A549 treated with Mapracorat at 1 μM for 4 hours (cell line): ENCODE data around the gene CACNG3. TPM values are rescaled to one million over a fixed set of nuclear protein-coding genes. Genes with fewer than 3 reads are reported as not detected.

Experiments used
- total RNA-seq: library from RNA; stranded (reverse); fragments of 200-300 nt; extraction: Qiagen RNA extraction; gene quantifications from 5 replicates; pipeline ENCODE4 v1.2.3, GENCODE V29; 2022

Gene CACNG3
- not detected in 5 replicates for total RNA-seq

DNA sequence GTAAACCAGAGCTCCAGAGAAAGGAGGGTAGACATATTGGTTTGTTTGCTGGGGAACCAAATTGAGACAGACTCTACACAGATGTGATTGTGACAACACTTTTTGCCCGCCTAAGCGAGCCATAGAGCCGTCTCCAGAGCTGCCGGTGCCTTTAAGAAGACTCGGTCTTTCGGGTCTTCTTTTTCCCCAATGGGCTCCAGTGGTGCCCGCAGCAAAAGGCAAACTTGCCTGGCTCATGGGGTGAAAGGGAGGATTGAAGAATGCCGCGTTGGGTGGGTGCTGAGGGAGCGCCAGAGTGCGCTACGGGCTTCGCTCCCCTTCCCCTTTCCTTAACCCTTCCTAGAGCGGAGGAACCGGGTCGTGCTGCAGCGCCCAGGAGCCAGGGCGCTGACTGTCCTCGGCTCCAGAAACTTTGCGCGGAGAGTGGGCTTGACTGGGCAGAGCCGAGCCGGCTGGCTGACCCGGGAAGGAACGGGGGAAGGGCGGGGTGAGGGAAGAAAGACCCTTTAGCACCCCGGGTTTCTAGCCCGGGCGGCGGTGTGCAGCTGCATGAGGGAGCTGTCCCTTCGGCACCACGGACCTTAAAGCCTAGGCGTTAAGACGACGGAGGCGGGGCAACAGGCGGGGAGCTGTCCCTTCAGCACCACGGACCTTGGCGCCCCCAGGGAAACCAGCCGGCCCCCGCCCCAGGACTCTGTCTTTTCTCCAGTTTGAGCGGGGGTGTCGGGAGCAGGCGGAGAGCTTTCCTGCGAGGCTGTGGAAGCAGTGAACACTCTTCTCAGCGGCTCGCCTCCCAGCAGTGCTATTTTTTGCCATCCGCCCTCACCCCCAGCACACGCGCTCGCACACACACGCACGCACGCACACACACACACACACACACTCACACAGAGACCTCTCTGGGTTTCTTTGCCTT, at the start of gene CACNG3:
Gene CACNG3 (plus strand): TSS at position 880 of the 916 bp plus-strand sequence. CDS start 420 bp downstream, outside the sequence.

